ENCODE measurements around the gene TTC39C. TPM values are rescaled to one million over a fixed set of nuclear protein-coding genes. Genes with fewer than 3 reads are reported as not detected.

The TTC39C gene
- polyA plus RNA-seq, 1 experiment = 24.3 TPM

DNA sequence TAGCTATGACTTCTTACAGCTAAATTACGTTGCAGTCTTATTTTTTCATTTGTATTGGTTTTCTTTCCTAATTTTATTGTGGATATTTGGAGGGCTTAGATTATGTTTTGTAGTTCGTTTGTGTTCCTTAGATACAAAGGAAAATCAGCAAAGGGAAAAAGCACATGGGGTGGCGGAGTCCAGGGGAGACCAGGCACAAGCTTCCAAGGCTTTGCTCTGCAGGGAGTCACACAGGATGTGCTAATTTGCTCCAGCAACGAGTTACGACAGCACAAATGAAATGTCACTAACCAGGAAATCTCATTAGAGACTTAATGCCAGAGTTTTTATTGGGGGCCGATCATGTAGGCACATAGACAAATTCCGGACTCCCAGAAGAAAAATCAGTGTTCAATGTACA lies 63.8 kb downstream of the TTC39C start:
- no peak for DNase-seq (ENCODE audit: low read depth, low spot score)
- no peaks in the 10 kb centered on the region for H3K9me3 ChIP-seq (ENCODE audit: control insufficient read depth, insufficient read depth, low read length)
- POLR2A ChIA-PET = no interaction called here
- CTCF ChIA-PET = no interaction called here
- no peaks in the 10 kb centered on the region for H3K27me3 ChIP-seq (ENCODE audit: control insufficient read depth, insufficient read depth, low read length)
- TF ChIP-seq, protein P1, sequence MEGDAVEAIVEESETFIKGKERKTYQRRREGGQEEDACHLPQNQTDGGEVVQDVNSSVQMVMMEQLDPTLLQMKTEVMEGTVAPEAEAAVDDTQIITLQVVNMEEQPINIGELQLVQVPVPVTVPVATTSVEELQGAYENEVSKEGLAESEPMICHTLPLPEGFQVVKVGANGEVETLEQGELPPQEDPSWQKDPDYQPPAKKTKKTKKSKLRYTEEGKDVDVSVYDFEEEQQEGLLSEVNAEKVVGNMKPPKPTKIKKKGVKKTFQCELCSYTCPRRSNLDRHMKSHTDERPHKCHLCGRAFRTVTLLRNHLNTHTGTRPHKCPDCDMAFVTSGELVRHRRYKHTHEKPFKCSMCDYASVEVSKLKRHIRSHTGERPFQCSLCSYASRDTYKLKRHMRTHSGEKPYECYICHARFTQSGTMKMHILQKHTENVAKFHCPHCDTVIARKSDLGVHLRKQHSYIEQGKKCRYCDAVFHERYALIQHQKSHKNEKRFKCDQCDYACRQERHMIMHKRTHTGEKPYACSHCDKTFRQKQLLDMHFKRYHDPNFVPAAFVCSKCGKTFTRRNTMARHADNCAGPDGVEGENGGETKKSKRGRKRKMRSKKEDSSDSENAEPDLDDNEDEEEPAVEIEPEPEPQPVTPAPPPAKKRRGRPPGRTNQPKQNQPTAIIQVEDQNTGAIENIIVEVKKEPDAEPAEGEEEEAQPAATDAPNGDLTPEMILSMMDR (IDR thresholded peaks at IDR 0.05; ENCODE audit: low read depth, low read length) = no peak
- H3K27ac ChIP-seq (ENCODE audit: low read depth, low read length) = no peak overlapping the region
- no peak overlapping the region for H3K4me3 ChIP-seq (ENCODE audit: low read depth, low read length)

DNA sequence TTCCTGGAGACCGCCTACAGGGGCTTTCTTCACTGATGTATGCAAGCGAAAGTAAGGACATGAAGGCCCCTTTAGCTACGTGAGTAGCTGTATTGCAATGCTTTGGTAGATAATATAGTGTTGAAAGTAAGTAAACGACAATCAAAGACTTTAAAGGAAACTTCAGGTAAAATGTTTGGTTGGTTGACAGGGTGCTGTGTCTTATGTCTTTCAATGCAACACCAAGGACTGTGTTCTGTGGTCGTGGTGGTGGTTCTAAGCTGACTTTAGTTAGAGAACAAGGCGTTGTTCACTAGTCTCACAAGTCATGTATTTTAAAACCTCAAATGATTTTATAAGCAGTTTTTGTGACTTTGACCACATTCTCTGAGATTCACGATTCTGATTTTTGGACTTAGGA lies 66.3 kb downstream of the TTC39C start:
- ChIA-PET POLR2A (no interaction called here), CTCF (interaction anchor here (1.1 kb wide), 1 partner anchor 406 kb away, joined by 3 read pairs; no protein-coding TSS in a partner anchor)
- H3K27me3 ChIP-seq (ENCODE audit: control insufficient read depth, insufficient read depth, low read length) = no peaks in the 10 kb centered on the region

DNA sequence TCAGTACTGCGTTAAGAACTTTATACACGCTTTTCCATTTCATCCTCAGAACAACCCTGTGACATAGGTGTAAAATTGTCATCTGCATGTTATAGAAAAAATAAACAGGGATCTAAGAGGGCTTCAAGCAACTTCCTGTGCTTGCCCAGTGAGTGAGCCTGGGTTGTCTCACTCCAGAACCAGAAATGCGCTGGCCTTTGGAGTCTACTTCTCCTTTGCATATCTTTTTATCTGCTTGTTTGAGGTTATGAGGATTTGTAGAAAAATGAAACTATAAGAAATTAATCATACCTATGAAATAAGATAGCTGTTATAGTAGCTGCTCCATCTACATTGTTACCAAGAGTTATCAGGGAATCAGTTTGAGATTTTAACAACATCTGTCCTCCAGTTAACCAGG lies 69.0 kb downstream of the TTC39C start:
- CTCF ChIA-PET = no interaction called here
- no peaks in the 10 kb centered on the region for H3K9me3 ChIP-seq (ENCODE audit: control insufficient read depth, insufficient read depth, low read length)
- no peak overlapping the region for H3K27ac ChIP-seq (ENCODE audit: low read depth, low read length)
- no peaks in the 10 kb centered on the region for H3K27me3 ChIP-seq (ENCODE audit: control insufficient read depth, insufficient read depth, low read length)
- no peak for DNase-seq (ENCODE audit: low read depth, low spot score)
- no peak overlapping the region for H3K4me3 ChIP-seq (ENCODE audit: low read depth, low read length)
- TF ChIP-seq, protein P1 (IDR thresholded peaks at IDR 0.05; ENCODE audit: low read depth, low read length) = no peak
- POLR2A ChIA-PET = no interaction called here

More for the DNA sequence above, 66.3 kb downstream of the TTC39C start:
- Histone ChIP-seq H3K9me3 (ENCODE audit: control insufficient read depth, insufficient read depth, low read length) (no peaks in the 10 kb centered on the region), H3K27ac (ENCODE audit: low read depth, low read length) (no peak overlapping the region), H3K4me3 (ENCODE audit: low read depth, low read length) (no peak overlapping the region)
- TF ChIP-seq, protein P1 (IDR thresholded peaks at IDR 0.05; ENCODE audit: low read depth, low read length) = no peak
- no peak for DNase-seq (ENCODE audit: low read depth, low spot score)

DNA sequence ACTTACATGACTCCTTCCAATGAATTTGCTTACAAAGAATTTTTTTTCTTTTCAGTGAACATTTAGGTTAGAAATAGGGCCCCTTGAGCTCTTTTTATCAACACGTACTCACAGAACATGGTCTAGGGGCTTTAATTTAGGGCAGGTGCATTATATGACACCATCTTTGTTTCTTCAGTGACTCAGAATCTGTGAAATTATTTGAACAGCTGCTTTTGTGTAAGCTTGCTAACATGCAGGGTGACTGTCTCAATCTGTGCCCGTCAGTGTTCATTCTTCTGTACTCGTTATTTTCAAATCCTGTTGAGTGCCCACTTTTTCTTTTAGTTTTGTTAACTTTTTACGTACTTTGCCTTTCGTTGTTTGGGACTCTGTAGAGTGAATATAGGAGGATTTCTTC lies 71.5 kb downstream of the TTC39C start:
- no peak for DNase-seq (ENCODE audit: low read depth, low spot score)
- Histone ChIP-seq H3K27ac (ENCODE audit: low read depth, low read length) (no peak overlapping the region), H3K27me3 (ENCODE audit: control insufficient read depth, insufficient read depth, low read length) (no peaks in the 10 kb centered on the region), H3K9me3 (ENCODE audit: control insufficient read depth, insufficient read depth, low read length) (no peaks in the 10 kb centered on the region), H3K4me3 (ENCODE audit: low read depth, low read length) (no peak overlapping the region)
- TF ChIP-seq, protein P1 (IDR thresholded peaks at IDR 0.05; ENCODE audit: low read depth, low read length) = no peak
- CTCF ChIA-PET = no interaction called here
- POLR2A ChIA-PET = no interaction called here

DNA sequence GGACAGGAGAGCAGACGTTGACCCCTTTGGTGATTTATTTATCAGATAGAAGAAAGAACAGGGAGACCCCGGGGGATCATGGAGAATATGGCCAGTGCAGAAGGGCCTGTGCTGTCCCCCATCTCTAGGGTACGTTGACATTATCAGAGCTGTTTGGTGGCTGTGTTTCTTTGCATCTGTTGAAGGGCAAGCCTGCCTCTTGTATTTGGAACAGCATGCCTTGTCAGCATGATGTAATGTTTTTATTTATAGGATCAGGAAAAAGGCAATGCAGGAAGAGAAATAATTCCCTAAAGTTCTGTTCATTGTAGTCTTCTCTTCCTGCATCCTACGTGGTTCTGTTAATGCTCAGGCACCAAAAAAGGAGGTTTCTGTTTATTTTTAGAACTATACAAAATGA lies 74.5 kb downstream of the TTC39C start:
- ChIA-PET POLR2A (no interaction called here), CTCF (no interaction called here)
- Histone ChIP-seq H3K27me3 (ENCODE audit: control insufficient read depth, insufficient read depth, low read length) (no peaks in the 10 kb centered on the region), H3K9me3 (ENCODE audit: control insufficient read depth, insufficient read depth, low read length) (no peaks in the 10 kb centered on the region), H3K4me3 (ENCODE audit: low read depth, low read length) (no peak overlapping the region), H3K27ac (ENCODE audit: low read depth, low read length) (no peak overlapping the region)
- no peak for DNase-seq (ENCODE audit: low read depth, low spot score)
- TF ChIP-seq, protein P1 (IDR thresholded peaks at IDR 0.05; ENCODE audit: low read depth, low read length) = no peak

Measured in AG04450 (cell line).